Prostate gland (tissue), 2 donors: ENCODE measurements around the gene TRPV4.

Experiments used
- CTCF ChIP-seq, 4 experiments: fragments of 200-600 bp in 2 of 4; fragments of 450-650 bp in 2 of 4; sonication (generic) in 2 of 4; IDR thresholded peaks; 1 replicate in 3 of 4; 2 replicates in 1 of 4; pipeline ENCODE4 v1.5.1; 2016 to 2019; ENCODE audit warnings: antibody characterized with exemption in 4 of 4, mild to moderate bottlenecking in 2 of 4, moderate library complexity in 2 of 4
- POLR2A ChIP-seq: fragments of 450-650 bp; IDR thresholded peaks from one replicate; pipeline ENCODE4 v1.6.1; 2016; ENCODE audit warnings: antibody characterized with exemption, mild to moderate bottlenecking
- POLR2AphosphoS5 ChIP-seq: sonication (generic); formaldehyde crosslinking; IDR thresholded peaks from one replicate; pipeline ENCODE4 v1.6.1; 2017; ENCODE audit warnings: antibody characterized with exemption

GRCh38 chr12:109766251-109766778 is 66.9 kb downstream of the TRPV4 start:
- TF ChIP-seq POLR2A = no peak
- TF ChIP-seq POLR2AphosphoS5 = no peak
- no peak for TF ChIP-seq CTCF (IDR thresholded peaks at IDR 0.05)
